HL-60 (cell line): Measurements from ENCODE around the gene PTPRT.

ENCODE experiments used
- DNase-seq, 2 experiments: peaks; one replicate each; pipeline ENCODE4 v3.0.0-alpha.2; 2010 to 2020; ENCODE audit warnings: low read depth in 1 of 2, low spot score in 1 of 2
- H3K27ac ChIP-seq: fragments of 250-450 bp; sonication (Bioruptor Pico); replicated peaks from 2 replicates; pipeline ENCODE4 v1.5.1; 2020; ENCODE audit warnings: mild to moderate bottlenecking, moderate library complexity
- H3K27me3 ChIP-seq: fragments of 250-450 bp; sonication (Bioruptor Pico); 2 replicates; pipeline ENCODE4 v1.5.1; 2021; ENCODE audit warnings: mild to moderate bottlenecking, moderate library complexity; ENCODE audit not compliant: insufficient read depth, poor library complexity, severe bottlenecking
- H3K4me3 ChIP-seq: replicated peaks from 2 replicates; pipeline ENCODE4 v1.5.1; 2011; ENCODE audit warnings: mild to moderate bottlenecking, control low read depth, low read length; ENCODE audit not compliant: insufficient read depth
- GABPA ChIP-seq: IDR thresholded peaks from 2 replicates; pipeline ENCODE4 v1.6.1; 2012; ENCODE audit warnings: low read depth
- POLR2AphosphoS5 ChIP-seq: IDR thresholded peaks from 2 replicates; pipeline ENCODE4 v1.6.1; 2012; ENCODE audit warnings: low read depth
- SPI1 ChIP-seq: IDR thresholded peaks from 2 replicates; pipeline ENCODE4 v1.6.1; 2012; ENCODE audit warnings: low read depth, mild to moderate bottlenecking, borderline replicate concordance
- TF ChIP-seq, protein P1 (sequence below): IDR thresholded peaks from 2 replicates; pipeline ENCODE4 v1.6.1; 2012; ENCODE audit warnings: low read depth; ENCODE audit not compliant: insufficient replicate concordance
- TF ChIP-seq, protein P2 (sequence below): IDR thresholded peaks from one replicate; pipeline ENCODE4 v1.5.1; 2011; ENCODE audit warnings: low read length, control low read depth, inconsistent platforms; ENCODE audit not compliant: insufficient read depth

The PTPRT gene

GRCh38 chr20:42688576-42688975, 501.1 kb downstream of the PTPRT start:
- DNase-seq, result no peak
- no peak overlapping the region for H3K4me3 ChIP-seq

GRCh38 chr20:42686057-42686456, 503.6 kb downstream of the PTPRT start:
- Histone ChIP-seq H3K27ac (no peak overlapping the region), H3K27me3 (no peaks in the 10 kb centered on the region), H3K4me3 (no peak overlapping the region)
- TF ChIP-seq, protein P1, sequence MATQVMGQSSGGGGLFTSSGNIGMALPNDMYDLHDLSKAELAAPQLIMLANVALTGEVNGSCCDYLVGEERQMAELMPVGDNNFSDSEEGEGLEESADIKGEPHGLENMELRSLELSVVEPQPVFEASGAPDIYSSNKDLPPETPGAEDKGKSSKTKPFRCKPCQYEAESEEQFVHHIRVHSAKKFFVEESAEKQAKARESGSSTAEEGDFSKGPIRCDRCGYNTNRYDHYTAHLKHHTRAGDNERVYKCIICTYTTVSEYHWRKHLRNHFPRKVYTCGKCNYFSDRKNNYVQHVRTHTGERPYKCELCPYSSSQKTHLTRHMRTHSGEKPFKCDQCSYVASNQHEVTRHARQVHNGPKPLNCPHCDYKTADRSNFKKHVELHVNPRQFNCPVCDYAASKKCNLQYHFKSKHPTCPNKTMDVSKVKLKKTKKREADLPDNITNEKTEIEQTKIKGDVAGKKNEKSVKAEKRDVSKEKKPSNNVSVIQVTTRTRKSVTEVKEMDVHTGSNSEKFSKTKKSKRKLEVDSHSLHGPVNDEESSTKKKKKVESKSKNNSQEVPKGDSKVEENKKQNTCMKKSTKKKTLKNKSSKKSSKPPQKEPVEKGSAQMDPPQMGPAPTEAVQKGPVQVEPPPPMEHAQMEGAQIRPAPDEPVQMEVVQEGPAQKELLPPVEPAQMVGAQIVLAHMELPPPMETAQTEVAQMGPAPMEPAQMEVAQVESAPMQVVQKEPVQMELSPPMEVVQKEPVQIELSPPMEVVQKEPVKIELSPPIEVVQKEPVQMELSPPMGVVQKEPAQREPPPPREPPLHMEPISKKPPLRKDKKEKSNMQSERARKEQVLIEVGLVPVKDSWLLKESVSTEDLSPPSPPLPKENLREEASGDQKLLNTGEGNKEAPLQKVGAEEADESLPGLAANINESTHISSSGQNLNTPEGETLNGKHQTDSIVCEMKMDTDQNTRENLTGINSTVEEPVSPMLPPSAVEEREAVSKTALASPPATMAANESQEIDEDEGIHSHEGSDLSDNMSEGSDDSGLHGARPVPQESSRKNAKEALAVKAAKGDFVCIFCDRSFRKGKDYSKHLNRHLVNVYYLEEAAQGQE, result no peak
- TF ChIP-seq SPI1 (no peak), GABPA (no peak), POLR2AphosphoS5 (no peak)
- TF ChIP-seq, protein P2, sequence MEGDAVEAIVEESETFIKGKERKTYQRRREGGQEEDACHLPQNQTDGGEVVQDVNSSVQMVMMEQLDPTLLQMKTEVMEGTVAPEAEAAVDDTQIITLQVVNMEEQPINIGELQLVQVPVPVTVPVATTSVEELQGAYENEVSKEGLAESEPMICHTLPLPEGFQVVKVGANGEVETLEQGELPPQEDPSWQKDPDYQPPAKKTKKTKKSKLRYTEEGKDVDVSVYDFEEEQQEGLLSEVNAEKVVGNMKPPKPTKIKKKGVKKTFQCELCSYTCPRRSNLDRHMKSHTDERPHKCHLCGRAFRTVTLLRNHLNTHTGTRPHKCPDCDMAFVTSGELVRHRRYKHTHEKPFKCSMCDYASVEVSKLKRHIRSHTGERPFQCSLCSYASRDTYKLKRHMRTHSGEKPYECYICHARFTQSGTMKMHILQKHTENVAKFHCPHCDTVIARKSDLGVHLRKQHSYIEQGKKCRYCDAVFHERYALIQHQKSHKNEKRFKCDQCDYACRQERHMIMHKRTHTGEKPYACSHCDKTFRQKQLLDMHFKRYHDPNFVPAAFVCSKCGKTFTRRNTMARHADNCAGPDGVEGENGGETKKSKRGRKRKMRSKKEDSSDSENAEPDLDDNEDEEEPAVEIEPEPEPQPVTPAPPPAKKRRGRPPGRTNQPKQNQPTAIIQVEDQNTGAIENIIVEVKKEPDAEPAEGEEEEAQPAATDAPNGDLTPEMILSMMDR, result no peak
- no peak for DNase-seq

More at GRCh38 chr20:42688576-42688975, 501.1 kb downstream of the PTPRT start:
- TF ChIP-seq, protein P2, result no peak
- TF ChIP-seq SPI1, result no peak
- TF ChIP-seq GABPA, result no peak
- no peak for TF ChIP-seq POLR2AphosphoS5
- TF ChIP-seq, protein P1, result peak; percentile 91
- no peaks in the 10 kb centered on the region for H3K27me3 ChIP-seq
- no peak overlapping the region for H3K27ac ChIP-seq

GRCh38 chr20:42678895-42679294, 510.8 kb downstream of the PTPRT start:
- Histone ChIP-seq H3K27ac (no peak overlapping the region), H3K27me3 (no peaks in the 10 kb centered on the region), H3K4me3 (no peak overlapping the region)
- TF ChIP-seq POLR2AphosphoS5, result no peak
- no peak for TF ChIP-seq GABPA
- TF ChIP-seq, protein P2, result no peak
- TF ChIP-seq SPI1, result no peak
- DNase-seq, result no peak

DNA sequence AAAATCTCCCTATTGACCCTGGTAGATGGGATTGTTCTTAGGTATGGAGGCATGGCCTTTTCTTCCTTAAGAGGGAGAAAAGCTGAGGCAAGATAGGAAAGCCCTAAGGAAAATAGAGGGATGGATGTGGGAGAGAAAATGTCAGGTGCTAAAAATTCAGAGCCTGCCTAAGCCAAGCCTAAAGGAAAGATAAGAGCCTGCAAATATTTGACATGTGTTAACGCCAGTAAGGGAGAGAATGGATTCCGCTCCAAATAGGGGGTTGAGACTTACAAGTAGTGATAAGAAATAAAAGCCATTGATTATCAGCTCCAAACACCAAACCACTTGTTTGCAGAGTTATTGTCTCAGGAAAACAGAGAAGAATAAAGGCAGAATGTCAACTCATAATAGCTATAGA, 533.6 kb downstream of the PTPRT start:
- H3K4me3 ChIP-seq, result no peak overlapping the region
- TF ChIP-seq, protein P1, result no peak
- TF ChIP-seq POLR2AphosphoS5 (no peak), GABPA (no peak), SPI1 (no peak)
- TF ChIP-seq, protein P2, result no peak
- no peak overlapping the region for H3K27ac ChIP-seq
- no peak for DNase-seq
- H3K27me3 ChIP-seq, result no peaks in the 10 kb centered on the region
